Heart left ventricle (tissue), 16 donors: ENCODE results near the gene SIRT6. TPM values are rescaled to one million over a fixed set of nuclear protein-coding genes. Genes with fewer than 3 reads are reported as not detected.

Experiments
- ATAC-seq, 4 donors: fragments of 200-7000 bp; cut with Tn5 transposase; one replicate each; pipeline ENCODE4 v1.9.1; 2020 to 2022; ENCODE audit warnings: moderate library complexity in 4 of 4, mild to moderate bottlenecking in 3 of 4, moderate number of reproducible peaks in 1 of 4
- DNase-seq, 5 donors: peaks; one replicate each; pipeline ENCODE4 v3.0.0-alpha.2; 2020
- H3K27ac ChIP-seq, 12 donors: fragments of 200-600 bp; sonication (generic) in 4 of 12; one replicate each; pipeline versions ENCODE4 v1.5.0 to v1.8.0; 2016 to 2022; ENCODE audit warnings: mild to moderate bottlenecking in 2 of 12
- H3K27me3 ChIP-seq, 9 donors: fragments of 200-600 bp; sonication (generic) in 2 of 9; one replicate each; pipeline versions ENCODE4 v1.5.1 to v1.8.0; 2016 to 2022; ENCODE audit warnings: mild to moderate bottlenecking in 3 of 9
- H3K36me3 ChIP-seq, 9 donors: fragments of 200-600 bp; sonication (generic) in 2 of 9; one replicate each; pipeline versions ENCODE4 v1.5.0 to v1.8.0; 2018 to 2022; ENCODE audit warnings: mild to moderate bottlenecking in 2 of 9
- H3K4me1 ChIP-seq, 12 donors: fragments of 200-600 bp; sonication (generic) in 4 of 12; one replicate each; pipeline versions ENCODE4 v1.5.0 to v1.8.0; 2016 to 2022; ENCODE audit warnings: mild to moderate bottlenecking in 3 of 12
- H3K4me3 ChIP-seq, 12 donors: fragments of 200-600 bp; sonication (generic) in 4 of 12; one replicate each; pipeline versions ENCODE4 v1.5.0 to v1.8.0; 2017 to 2022; ENCODE audit warnings: mild to moderate bottlenecking in 9 of 12, moderate library complexity in 4 of 12
- H3K9me3 ChIP-seq, 12 donors: fragments of 200-600 bp; sonication (generic) in 4 of 12; one replicate each; pipeline versions ENCODE4 v1.5.0 to v1.8.0; 2016 to 2022; ENCODE audit warnings: mild to moderate bottlenecking in 1 of 12
- POLR2A ChIP-seq, 2 donors: fragments of 450-650 bp; IDR thresholded peaks; one replicate each; pipeline ENCODE4 v1.6.1; 2017; ENCODE audit warnings: antibody characterized with exemption in 2 of 2, mild to moderate bottlenecking in 2 of 2, moderate library complexity in 2 of 2
- WGBS, 4 donors: extraction: QIAGEN DNeasy Blood & Tissue Kit in 2 of 4; methylation state at CpG; one replicate each; pipeline versions ENCODE4 v1.1.5 to v1.1.7; 2013 to 2018; 5-methylcytosine and 5-hydroxymethylcytosine counted together
- intact Hi-C, 10 donors: fragments of 100-400 bp; cut with DNase I; formaldehyde crosslinking; loops; one replicate each; pipeline versions ENCODE4 v1.11.1 to v1.14.2; 2022
- polyA plus RNA-seq, 2 donors: library from polyadenylated mRNA; stranded (reverse); fragments of 200-250 nt; gene quantifications; one replicate each; pipeline ENCODE4 v1.2.3, GENCODE V29; 2013
- total RNA-seq, 9 donors: library from RNA; depleted of rRNA in 2 of 9; stranded (reverse); fragments of >200 nt in 2 of 9; fragmentation: NEBNext Ultra II Directional in 3 of 9; extraction: Animal tissue kit (Norgen Biotek cat#: 25700) in 3 of 9; gene quantifications; one replicate each; pipeline versions ENCODE4 v1.1.0 to v1.2.4, GENCODE V29; 2016 to 2023
- TF ChIP-seq, protein P1 (sequence below), 12 donors: fragments of 200-600 bp; sonication (generic) in 4 of 12; IDR thresholded peaks; one replicate each; pipeline versions ENCODE4 v1.5.0 to v1.8.0; 2018 to 2022; ENCODE audit warnings: antibody characterized with exemption in 12 of 12, mild to moderate bottlenecking in 5 of 12
- donor health status: ischemic (EF 13 %, LVEDD 7.1; RV severe dilation, severe dysfunction).
- donor health status: healthy with polysubstance abuse.
- donor health status: DM: no; HTN: yes; CAD: no.
- donor health status: DM: no; HTN: no; CAD: no.
- donor health status: ischemic (EF 25% LVEDD 6.9; RV normal size, moderate dysfunction).
- donor health status: ischemic (EF 25% LVEDD 5.7; RV mildly dilated, moderate dysfunction).
- donor health status: healthy.
- donor health status: DM: yes; HTN: yes; CAD: no.
- donor health status: ischemic (EF 35%, LVEDD 5.7; RV mildly dilated, moderate dysfunction).
- donor health status: nonischemic (EF 11% LVEDD 7.7; RV severe dilation, severe dysfunction).
- donor health status: DM: yes; HTN: yes; CAD: no.
- donor health status: PGD.
- donor health status: ischemic (EF 29% LVEDD 5.4; RV normal size, mild dysfunction).
- donor health status: nonischemic (EF 23%, LVEDD 6.1; RV moderate dilation, normal function).

Gene SIRT6
- total and polyA plus RNA-seq, 11 donors, result 10.2 to 29.0 (median 13.1) TPM

DNA sequence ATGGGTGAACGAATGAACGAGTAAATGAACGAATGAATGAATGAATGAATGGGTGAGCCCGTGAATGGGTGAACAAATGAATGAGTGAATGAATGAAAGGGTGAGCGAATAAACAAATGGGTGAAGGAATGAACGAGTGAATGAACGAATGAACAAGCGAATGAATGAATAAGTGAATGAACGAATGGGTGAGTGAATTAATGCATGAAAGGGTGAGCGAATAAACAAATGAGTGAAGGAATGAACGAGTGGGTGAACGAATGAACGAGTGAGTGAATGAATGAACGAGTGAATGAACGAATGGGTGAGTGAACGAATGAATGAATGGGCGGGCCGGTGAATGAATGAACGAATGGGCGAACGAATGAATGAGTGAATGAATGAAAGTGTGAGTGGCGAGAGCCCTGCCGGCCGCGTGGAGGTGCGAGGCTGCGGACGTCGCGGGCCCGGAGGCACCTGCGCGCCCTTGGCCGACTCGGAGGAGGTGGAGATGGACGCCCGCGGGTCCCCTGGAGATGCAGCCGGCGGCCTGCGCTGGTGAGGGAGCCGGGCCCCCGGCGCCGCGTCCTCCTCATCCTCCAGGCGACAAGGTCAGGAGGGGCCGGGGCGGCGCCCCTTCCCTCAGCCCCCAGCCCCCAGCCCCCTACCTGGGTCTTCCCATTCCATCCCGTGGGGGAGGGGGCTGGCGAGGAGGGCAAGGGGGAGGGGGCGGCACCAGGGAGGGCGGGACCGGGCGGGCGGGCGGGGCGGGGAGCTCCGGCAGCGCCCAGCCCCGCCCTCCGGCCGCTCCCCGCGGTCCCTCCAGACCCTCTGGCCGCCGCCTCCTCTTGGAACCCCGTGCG is 15.5 kb upstream of the SIRT6 start:
- DNase-seq (no peak), ATAC-seq (no peak)
- Histone ChIP-seq H3K27ac (no peak overlapping the region), H3K4me1 (peaks cover 0 to 7% (median 0%) of the 10 kb centered on the region in 12 donors), H3K27me3 (peaks cover 22 to 72% (median 50%) of the 10 kb centered on the region in 9 donors), H3K9me3 (no peaks in the 10 kb centered on the region), H3K4me3 (peak overlapping the region in 1 of 12 donors; percentile 8), H3K36me3 (no peaks in the 10 kb centered on the region)
- intact Hi-C loops, result no loop called here
- 14 to 23% (median 19%) methylated on average over 43 to 70 of the region's 70 CpGs for WGBS, 4 donors
- TF ChIP-seq, protein P1, sequence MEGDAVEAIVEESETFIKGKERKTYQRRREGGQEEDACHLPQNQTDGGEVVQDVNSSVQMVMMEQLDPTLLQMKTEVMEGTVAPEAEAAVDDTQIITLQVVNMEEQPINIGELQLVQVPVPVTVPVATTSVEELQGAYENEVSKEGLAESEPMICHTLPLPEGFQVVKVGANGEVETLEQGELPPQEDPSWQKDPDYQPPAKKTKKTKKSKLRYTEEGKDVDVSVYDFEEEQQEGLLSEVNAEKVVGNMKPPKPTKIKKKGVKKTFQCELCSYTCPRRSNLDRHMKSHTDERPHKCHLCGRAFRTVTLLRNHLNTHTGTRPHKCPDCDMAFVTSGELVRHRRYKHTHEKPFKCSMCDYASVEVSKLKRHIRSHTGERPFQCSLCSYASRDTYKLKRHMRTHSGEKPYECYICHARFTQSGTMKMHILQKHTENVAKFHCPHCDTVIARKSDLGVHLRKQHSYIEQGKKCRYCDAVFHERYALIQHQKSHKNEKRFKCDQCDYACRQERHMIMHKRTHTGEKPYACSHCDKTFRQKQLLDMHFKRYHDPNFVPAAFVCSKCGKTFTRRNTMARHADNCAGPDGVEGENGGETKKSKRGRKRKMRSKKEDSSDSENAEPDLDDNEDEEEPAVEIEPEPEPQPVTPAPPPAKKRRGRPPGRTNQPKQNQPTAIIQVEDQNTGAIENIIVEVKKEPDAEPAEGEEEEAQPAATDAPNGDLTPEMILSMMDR (IDR thresholded peaks at IDR 0.05), result no peak
- no peak for TF ChIP-seq POLR2A (IDR thresholded peaks at IDR 0.05)

DNA sequence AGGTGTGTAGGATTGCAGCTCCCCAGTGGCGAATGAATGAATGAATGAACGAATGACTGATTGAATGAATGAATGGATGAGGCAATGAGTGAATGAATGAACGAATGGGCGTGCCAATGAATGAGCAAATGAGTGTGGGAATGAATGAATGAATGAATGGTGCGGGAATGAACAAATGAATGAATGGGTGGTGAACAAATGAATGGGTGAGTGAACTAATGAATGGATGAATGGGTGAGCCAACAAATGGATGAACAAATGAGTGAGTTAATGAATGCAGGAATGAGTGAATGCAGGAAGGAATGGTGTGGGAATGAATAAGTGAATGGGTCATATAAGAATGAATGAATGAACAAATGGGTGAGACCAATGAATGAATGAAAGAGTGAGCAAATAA is 14.9 kb upstream of the SIRT6 start:
- Histone ChIP-seq H3K27ac (no peak overlapping the region), H3K4me1 (peaks cover 0 to 7% (median 0%) of the 10 kb centered on the region in 12 donors), H3K27me3 (peaks cover 22 to 77% (median 50%) of the 10 kb centered on the region in 9 donors), H3K4me3 (no peak overlapping the region), H3K9me3 (no peaks in the 10 kb centered on the region), H3K36me3 (no peaks in the 10 kb centered on the region)
- ATAC-seq (no peak), DNase-seq (no peak)
- intact Hi-C loops, result no loop called here
- WGBS, 4 donors, result 83 to 86% (median 85%) methylated on average over 5 of the region's 5 CpGs
- TF ChIP-seq, protein P1 (IDR thresholded peaks at IDR 0.05), result no peak
- TF ChIP-seq POLR2A (IDR thresholded peaks at IDR 0.05), result no peak

DNA sequence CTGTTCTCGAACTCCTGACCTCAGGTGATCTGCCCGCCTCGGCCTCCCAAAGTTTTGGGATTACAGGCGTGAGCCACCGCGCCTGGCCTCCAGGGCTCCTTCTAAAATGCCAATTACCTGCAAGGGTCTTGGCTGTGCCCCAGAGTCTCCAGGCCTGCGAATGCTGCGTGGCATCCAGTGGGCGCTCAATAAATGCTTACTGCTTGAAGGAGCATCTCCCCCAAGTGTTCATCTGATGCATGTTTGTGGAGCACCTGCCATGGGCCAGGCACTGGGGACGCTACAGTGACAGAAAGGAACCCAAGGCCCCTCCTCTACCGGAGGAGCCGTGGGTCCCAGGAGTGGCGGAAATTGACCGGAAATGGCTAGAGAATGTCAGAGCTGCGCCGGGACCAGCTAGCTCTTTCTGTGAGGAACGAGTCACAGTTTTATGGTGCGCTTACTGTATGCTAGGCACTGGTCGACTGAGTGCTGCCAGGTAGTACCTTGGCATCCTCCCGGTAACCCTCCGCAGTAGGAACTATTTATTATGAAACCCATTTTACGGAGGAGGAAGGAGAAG is 14.3 kb upstream of the SIRT6 start:
- WGBS, 4 donors, result 79 to 81% (median 79%) methylated on average over 20 to 22 of the region's 22 CpGs
- ATAC-seq, result no peak
- Histone ChIP-seq H3K4me3 (no peak overlapping the region), H3K36me3 (no peaks in the 10 kb centered on the region), H3K27ac (no peak overlapping the region), H3K9me3 (no peaks in the 10 kb centered on the region), H3K27me3 (peaks cover 22 to 81% (median 50%) of the 10 kb centered on the region in 9 donors), H3K4me1 (peaks cover 0 to 7% (median 0%) of the 10 kb centered on the region in 12 donors)
- no peak for DNase-seq
- TF ChIP-seq POLR2A (IDR thresholded peaks at IDR 0.05), result no peak
- TF ChIP-seq, protein P1 (IDR thresholded peaks at IDR 0.05), result no peak
- intact Hi-C loops, result no loop called here

DNA sequence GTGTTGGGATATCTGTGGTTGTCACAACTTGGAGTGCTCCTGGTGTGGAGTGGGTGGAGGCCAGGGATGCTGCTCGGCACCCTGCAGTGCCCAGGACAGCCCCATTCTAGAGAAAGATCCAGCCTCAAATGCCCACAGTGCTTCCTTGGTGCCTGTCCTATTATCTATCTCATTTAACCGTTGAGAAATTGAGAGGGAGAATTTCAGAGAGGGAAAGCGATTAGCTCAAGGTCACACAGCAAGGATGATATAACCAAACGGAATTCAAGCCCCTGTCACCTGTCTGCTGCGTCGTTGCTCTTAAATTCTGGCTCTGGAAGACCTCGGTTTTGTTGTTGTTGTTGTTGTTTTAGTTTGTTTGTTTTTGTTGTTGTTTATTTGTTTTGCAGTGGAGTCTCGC is 13.6 kb upstream of the SIRT6 start:
- H3K27ac ChIP-seq, result no peak overlapping the region
- ATAC-seq (no peak), DNase-seq (no peak)
- no peaks in the 10 kb centered on the region for H3K9me3 ChIP-seq
- no peaks in the 10 kb centered on the region for H3K36me3 ChIP-seq
- intact Hi-C loops, result no loop called here
- no peak overlapping the region for H3K4me3 ChIP-seq
- peaks cover 22 to 81% (median 50%) of the 10 kb centered on the region in 9 donors for H3K27me3 ChIP-seq
- 79 to 84% (median 81%) methylated on average over 8 of the region's 8 CpGs for WGBS, 4 donors
- H3K4me1 ChIP-seq, result peaks cover 0 to 7% (median 0%) of the 10 kb centered on the region in 12 donors
- no peak for TF ChIP-seq POLR2A (IDR thresholded peaks at IDR 0.05)
- TF ChIP-seq, protein P1 (IDR thresholded peaks at IDR 0.05), result no peak
